ENCODE measurements around the gene S100A13. TPM values are rescaled to one million over a fixed set of nuclear protein-coding genes. Genes with fewer than 3 reads are reported as not detected.

The S100A13 gene
- total and polyA plus RNA-seq, 9 of the 15 experiments (the other 6 are each of a cell fraction or from before 2014, with no cell fraction given) = 41.9 to 129 (median 58.0) TPM

DNA sequence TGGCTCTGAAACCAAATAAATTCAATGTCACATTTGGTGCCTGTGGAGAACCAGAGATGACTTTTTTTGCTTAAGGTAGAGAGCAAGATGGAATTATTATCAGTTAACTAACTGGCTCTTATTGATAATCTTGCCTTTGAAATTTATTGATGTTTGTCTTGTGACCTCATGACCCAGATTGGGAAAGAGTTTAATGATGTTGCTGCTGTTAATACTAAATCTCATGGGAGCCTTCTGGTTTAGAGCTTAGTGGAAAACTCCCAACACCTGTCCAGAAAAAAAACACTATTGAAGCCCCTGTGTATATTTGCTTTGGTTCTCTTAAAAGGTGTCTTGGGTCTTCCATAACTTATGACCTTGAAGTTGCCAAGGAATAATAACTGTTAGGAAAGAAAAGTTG lies 16.5 kb upstream of the S100A13 start (continued):
- TF ChIP-seq, protein P1, sequence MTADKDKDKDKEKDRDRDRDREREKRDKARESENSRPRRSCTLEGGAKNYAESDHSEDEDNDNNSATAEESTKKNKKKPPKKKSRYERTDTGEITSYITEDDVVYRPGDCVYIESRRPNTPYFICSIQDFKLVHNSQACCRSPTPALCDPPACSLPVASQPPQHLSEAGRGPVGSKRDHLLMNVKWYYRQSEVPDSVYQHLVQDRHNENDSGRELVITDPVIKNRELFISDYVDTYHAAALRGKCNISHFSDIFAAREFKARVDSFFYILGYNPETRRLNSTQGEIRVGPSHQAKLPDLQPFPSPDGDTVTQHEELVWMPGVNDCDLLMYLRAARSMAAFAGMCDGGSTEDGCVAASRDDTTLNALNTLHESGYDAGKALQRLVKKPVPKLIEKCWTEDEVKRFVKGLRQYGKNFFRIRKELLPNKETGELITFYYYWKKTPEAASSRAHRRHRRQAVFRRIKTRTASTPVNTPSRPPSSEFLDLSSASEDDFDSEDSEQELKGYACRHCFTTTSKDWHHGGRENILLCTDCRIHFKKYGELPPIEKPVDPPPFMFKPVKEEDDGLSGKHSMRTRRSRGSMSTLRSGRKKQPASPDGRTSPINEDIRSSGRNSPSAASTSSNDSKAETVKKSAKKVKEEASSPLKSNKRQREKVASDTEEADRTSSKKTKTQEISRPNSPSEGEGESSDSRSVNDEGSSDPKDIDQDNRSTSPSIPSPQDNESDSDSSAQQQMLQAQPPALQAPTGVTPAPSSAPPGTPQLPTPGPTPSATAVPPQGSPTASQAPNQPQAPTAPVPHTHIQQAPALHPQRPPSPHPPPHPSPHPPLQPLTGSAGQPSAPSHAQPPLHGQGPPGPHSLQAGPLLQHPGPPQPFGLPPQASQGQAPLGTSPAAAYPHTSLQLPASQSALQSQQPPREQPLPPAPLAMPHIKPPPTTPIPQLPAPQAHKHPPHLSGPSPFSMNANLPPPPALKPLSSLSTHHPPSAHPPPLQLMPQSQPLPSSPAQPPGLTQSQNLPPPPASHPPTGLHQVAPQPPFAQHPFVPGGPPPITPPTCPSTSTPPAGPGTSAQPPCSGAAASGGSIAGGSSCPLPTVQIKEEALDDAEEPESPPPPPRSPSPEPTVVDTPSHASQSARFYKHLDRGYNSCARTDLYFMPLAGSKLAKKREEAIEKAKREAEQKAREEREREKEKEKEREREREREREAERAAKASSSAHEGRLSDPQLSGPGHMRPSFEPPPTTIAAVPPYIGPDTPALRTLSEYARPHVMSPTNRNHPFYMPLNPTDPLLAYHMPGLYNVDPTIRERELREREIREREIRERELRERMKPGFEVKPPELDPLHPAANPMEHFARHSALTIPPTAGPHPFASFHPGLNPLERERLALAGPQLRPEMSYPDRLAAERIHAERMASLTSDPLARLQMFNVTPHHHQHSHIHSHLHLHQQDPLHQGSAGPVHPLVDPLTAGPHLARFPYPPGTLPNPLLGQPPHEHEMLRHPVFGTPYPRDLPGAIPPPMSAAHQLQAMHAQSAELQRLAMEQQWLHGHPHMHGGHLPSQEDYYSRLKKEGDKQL (CRISPR knock-in tag; IDR thresholded peaks at IDR 0.05; ENCODE audit: borderline replicate concordance) = no peak
- TF ChIP-seq KAT8 (IDR thresholded peaks at IDR 0.05; ENCODE audit: low read depth) (no peak), CCNT2 (IDR thresholded peaks at IDR 0.05; ENCODE audit: borderline replicate concordance, extremely low read depth, insufficient read length, low read depth, low read length) (no peak), HEY1 (CRISPR knock-in tag; IDR thresholded peaks at IDR 0.05; ENCODE audit: borderline replicate concordance) (no peak), CBX2 (IDR thresholded peaks at IDR 0.05; ENCODE audit: insufficient read depth, low read length, poor library complexity, severe bottlenecking) (no peak), RHOXF2B (CRISPR knock-in tag; conservative IDR thresholded peaks at IDR 0.05) (no peak), MEF2D (tag; conservative IDR thresholded peaks at IDR 0.05; ENCODE audit: low read depth) (no peak), IFI16 (CRISPR knock-in tag; IDR thresholded peaks at IDR 0.05) (no peak)
- TF ChIP-seq, protein P2, sequence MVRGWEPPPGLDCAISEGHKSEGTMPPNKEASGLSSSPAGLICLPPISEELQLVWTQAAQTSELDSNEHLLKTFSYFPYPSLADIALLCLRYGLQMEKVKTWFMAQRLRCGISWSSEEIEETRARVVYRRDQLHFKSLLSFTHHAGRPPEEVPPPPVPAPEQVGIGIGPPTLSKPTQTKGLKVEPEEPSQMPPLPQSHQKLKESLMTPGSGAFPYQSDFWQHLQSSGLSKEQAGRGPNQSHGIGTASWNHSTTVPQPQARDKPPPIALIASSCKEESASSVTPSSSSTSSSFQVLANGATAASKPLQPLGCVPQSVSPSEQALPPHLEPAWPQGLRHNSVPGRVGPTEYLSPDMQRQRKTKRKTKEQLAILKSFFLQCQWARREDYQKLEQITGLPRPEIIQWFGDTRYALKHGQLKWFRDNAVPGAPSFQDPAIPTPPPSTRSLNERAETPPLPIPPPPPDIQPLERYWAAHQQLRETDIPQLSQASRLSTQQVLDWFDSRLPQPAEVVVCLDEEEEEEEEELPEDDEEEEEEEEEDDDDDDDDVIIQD (CRISPR knock-in tag; IDR thresholded peaks at IDR 0.05) = no peak

Data from K562 (cell line).